Measurements from ENCODE around the gene SLC39A11.

DNA sequence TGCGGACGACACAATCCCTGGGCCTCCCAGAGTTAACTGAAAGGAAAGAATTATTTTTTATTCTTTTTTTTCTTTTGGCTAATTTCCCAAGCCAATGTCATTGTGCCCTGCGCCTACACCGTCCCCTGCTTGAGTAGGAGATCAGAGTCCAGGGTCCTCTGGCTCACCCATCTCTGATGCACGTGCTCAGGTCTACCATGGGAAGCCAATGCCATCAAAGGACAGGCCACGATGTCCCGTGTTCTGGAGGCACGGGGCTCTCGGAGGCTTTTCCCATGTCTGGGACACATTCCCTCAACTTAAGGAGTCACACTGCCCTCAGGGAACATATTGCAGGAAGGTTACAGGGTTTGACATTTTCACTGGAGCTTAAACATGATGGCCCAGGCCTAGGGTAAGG is 123.7 kb downstream of the SLC39A11 start:
- TF ChIP-seq, protein P1, sequence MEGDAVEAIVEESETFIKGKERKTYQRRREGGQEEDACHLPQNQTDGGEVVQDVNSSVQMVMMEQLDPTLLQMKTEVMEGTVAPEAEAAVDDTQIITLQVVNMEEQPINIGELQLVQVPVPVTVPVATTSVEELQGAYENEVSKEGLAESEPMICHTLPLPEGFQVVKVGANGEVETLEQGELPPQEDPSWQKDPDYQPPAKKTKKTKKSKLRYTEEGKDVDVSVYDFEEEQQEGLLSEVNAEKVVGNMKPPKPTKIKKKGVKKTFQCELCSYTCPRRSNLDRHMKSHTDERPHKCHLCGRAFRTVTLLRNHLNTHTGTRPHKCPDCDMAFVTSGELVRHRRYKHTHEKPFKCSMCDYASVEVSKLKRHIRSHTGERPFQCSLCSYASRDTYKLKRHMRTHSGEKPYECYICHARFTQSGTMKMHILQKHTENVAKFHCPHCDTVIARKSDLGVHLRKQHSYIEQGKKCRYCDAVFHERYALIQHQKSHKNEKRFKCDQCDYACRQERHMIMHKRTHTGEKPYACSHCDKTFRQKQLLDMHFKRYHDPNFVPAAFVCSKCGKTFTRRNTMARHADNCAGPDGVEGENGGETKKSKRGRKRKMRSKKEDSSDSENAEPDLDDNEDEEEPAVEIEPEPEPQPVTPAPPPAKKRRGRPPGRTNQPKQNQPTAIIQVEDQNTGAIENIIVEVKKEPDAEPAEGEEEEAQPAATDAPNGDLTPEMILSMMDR (IDR thresholded peaks at IDR 0.05): no peak
- TF ChIP-seq POLR2A (IDR thresholded peaks at IDR 0.05): no peak

Data from body of pancreas (tissue), 4 donors.